H1 (cell line): ENCODE measurements around the gene SASH3. TPM values are rescaled to one million over a fixed set of nuclear protein-coding genes. Genes with fewer than 3 reads are reported as not detected.

ENCODE experiments used
- CTCF ChIA-PET: fragments of 300-600 bp; sonication (Branson Sonifier 250); formaldehyde crosslinking; loops from one replicate; lab custom pipeline; 2021; ENCODE audit not compliant: partially characterized antibody; lab: Charles Lee
- POLR2A ChIA-PET: fragments of 300-600 bp; sonication (Branson Sonifier 250); formaldehyde crosslinking; loops from one replicate; lab custom pipeline; 2021; ENCODE audit warnings: inconsistent platforms; ENCODE audit not compliant: partially characterized antibody; lab: Charles Lee
- DNase-seq, 2 experiments: peaks; one replicate each; pipeline versions ENCODE4 v3.0.0 to v3.0.0-alpha.2; 2010 to 2022; ENCODE audit warnings: low spot score in 2 of 2, low read depth in 1 of 2, mixed read lengths in 1 of 2
- FAIRE-seq: peaks from 2 replicates; lab custom pipeline; 2011; peaks lifted over from hg19 to GRCh38; lab: Jason Lieb, UNC
- H2AFZ ChIP-seq: 2 replicates; pipeline ENCODE4 v1.8.1; 2012; ENCODE audit warnings: low read length, inconsistent platforms
- H2AK5ac ChIP-seq: 2 replicates; pipeline ENCODE4 v1.6.1; 2013; ENCODE audit warnings: low read depth, low read length
- H2BK120ac ChIP-seq: replicated peaks from 2 replicates; pipeline ENCODE3; 2013; ENCODE audit warnings: low read depth, low read length, inconsistent platforms
- H2BK12ac ChIP-seq: 2 replicates; pipeline ENCODE4 v1.6.1; 2013; ENCODE audit warnings: low read depth, low read length
- H2BK15ac ChIP-seq: 2 replicates; pipeline ENCODE4 v1.6.1; 2013; ENCODE audit warnings: low read length
- H2BK20ac ChIP-seq: 2 replicates; pipeline ENCODE4 v1.6.1; 2013; ENCODE audit warnings: low read length
- H2BK5ac ChIP-seq: 2 replicates; pipeline ENCODE4 v1.6.1; 2013; ENCODE audit warnings: low read depth, low read length
- H3K14ac ChIP-seq: 2 replicates; pipeline ENCODE4 v1.6.1; 2013; ENCODE audit warnings: inconsistent platforms; ENCODE audit not compliant: insufficient read length
- H3K18ac ChIP-seq: 2 replicates; pipeline ENCODE4 v1.6.1; 2013; ENCODE audit warnings: low read length; ENCODE audit errors: extremely low read depth
- H3K23ac ChIP-seq: 2 replicates; pipeline ENCODE4 v1.6.1; 2013; ENCODE audit warnings: inconsistent platforms; ENCODE audit not compliant: insufficient read length
- H3K23me2 ChIP-seq: 2 replicates; pipeline ENCODE4 v1.6.1; 2013; ENCODE audit warnings: low read depth, low read length
- H3K27ac ChIP-seq: 2 replicates; pipeline ENCODE4 v1.6.1; 2011; ENCODE audit warnings: low read depth, low read length, inconsistent platforms
- H3K27me3 ChIP-seq, 4 experiments: replicated peaks in 1 of 4; 1 replicate in 1 of 4; 2 replicates in 3 of 4; pipeline versions ENCODE4 v1.6.1 to v1.8.1; 2011 to 2013; ENCODE audit warnings: low read length in 3 of 4, mild to moderate bottlenecking in 3 of 4, inconsistent platforms in 2 of 4, mixed read lengths in 2 of 4, moderate library complexity in 1 of 4; ENCODE audit not compliant: control insufficient read depth in 3 of 4, insufficient read depth in 3 of 4; ENCODE audit errors: extremely low read depth in 1 of 4
- H3K36me3 ChIP-seq, 4 experiments: 2 replicates each; pipeline versions ENCODE4 v1.6.1 to v1.8.1; 2011 to 2013; ENCODE audit warnings: mild to moderate bottlenecking in 4 of 4, low read length in 3 of 4, moderate library complexity in 2 of 4, control low read depth in 1 of 4, inconsistent platforms in 1 of 4; ENCODE audit not compliant: insufficient read depth in 4 of 4, control insufficient read depth in 2 of 4
- H3K4ac ChIP-seq: replicated peaks from 2 replicates; pipeline ENCODE3; 2013; ENCODE audit warnings: low read length, low read depth, mixed read lengths, inconsistent platforms; ENCODE audit not compliant: insufficient read length
- H3K4me1 ChIP-seq, 4 experiments: replicated peaks in 1 of 4; 1 replicate in 1 of 4; 2 replicates in 3 of 4; pipeline versions ENCODE4 v1.6.1 to v1.8.1; 2011 to 2013; ENCODE audit warnings: low read length in 3 of 4, inconsistent platforms in 2 of 4, mixed read lengths in 1 of 4; ENCODE audit not compliant: insufficient read depth in 4 of 4, control insufficient read depth in 3 of 4
- H3K4me2 ChIP-seq, 2 experiments: 2 replicates each; pipeline versions ENCODE4 v1.6.1 to v1.8.1; 2011 to 2013; ENCODE audit warnings: low read depth in 2 of 2, low read length in 2 of 2, control low read depth in 1 of 2, inconsistent platforms in 1 of 2, mild to moderate bottlenecking in 1 of 2; ENCODE audit not compliant: insufficient read depth in 1 of 2
- H3K4me3 ChIP-seq, 4 experiments: fragments of 200-600, 300-600 bp in 1 of 4; sonication (generic), shearing (Covaris generic), sonication (Bioruptor Twin) in 1 of 4; 2 replicates each; pipeline versions ENCODE4 v1.5.1 to v1.8.1; 2011 to 2016; ENCODE audit warnings: low read length in 4 of 4, low read depth in 3 of 4, control low read depth in 2 of 4, inconsistent platforms in 2 of 4, mild to moderate bottlenecking in 2 of 4, mixed read lengths in 1 of 4, moderate library complexity in 1 of 4; ENCODE audit not compliant: insufficient read depth in 2 of 4; ENCODE audit errors: extremely low read depth in 1 of 4
- H3K56ac ChIP-seq: replicated peaks from 2 replicates; pipeline ENCODE3; 2013; ENCODE audit warnings: low read depth, mild to moderate bottlenecking, mixed read lengths, low read length, inconsistent platforms; ENCODE audit not compliant: insufficient read length
- H3K79me1 ChIP-seq: 2 replicates; pipeline ENCODE4 v1.6.1; 2013; ENCODE audit warnings: low read depth, low read length, control low read depth
- H3K79me2 ChIP-seq, 2 experiments: 2 replicates each; pipeline versions ENCODE4 v1.6.1 to v1.8.1; 2012 to 2013; ENCODE audit warnings: low read length in 2 of 2, mild to moderate bottlenecking in 2 of 2, inconsistent platforms in 1 of 2; ENCODE audit not compliant: insufficient read depth in 2 of 2, control insufficient read depth in 1 of 2
- H3K9ac ChIP-seq, 4 experiments: replicated peaks in 1 of 4; 1 replicate in 1 of 4; 2 replicates in 3 of 4; pipeline versions ENCODE4 v1.6.1 to v1.8.1; 2011 to 2013; ENCODE audit warnings: low read depth in 3 of 4, low read length in 3 of 4, control low read depth in 2 of 4, mild to moderate bottlenecking in 2 of 4, moderate library complexity in 2 of 4, inconsistent platforms in 1 of 4; ENCODE audit errors: extremely low read depth in 1 of 4
- H3K9me3 ChIP-seq, 2 experiments: 2 replicates each; pipeline versions ENCODE4 v1.6.1 to v1.8.1; 2012 to 2013; ENCODE audit warnings: mild to moderate bottlenecking in 2 of 2, moderate library complexity in 2 of 2, control low read depth in 1 of 2, inconsistent platforms in 1 of 2, low read depth in 1 of 2, low read length in 1 of 2, mixed read lengths in 1 of 2; ENCODE audit not compliant: insufficient read depth in 2 of 2
- H4K20me1 ChIP-seq, 2 experiments: replicated peaks in 1 of 2; 2 replicates each; pipeline versions ENCODE3 to v1.8.1; 2011 to 2013; ENCODE audit warnings: inconsistent platforms in 2 of 2, low read length in 2 of 2, mild to moderate bottlenecking in 1 of 2; ENCODE audit not compliant: insufficient read depth in 2 of 2, control insufficient read depth in 1 of 2
- H4K5ac ChIP-seq: 2 replicates; pipeline ENCODE4 v1.6.1; 2013; ENCODE audit warnings: low read length, low read depth, mixed read lengths, inconsistent platforms; ENCODE audit not compliant: insufficient read length
- H4K8ac ChIP-seq: 2 replicates; pipeline ENCODE4 v1.8.0; 2013; ENCODE audit warnings: mild to moderate bottlenecking, moderate library complexity, low read length, inconsistent platforms; ENCODE audit not compliant: insufficient read depth; ENCODE audit errors: extremely low read depth
- H4K91ac ChIP-seq: replicated peaks from 2 replicates; pipeline ENCODE3; 2013; ENCODE audit warnings: low read length, mixed read lengths, inconsistent platforms; ENCODE audit not compliant: insufficient read length
- CHD2 ChIP-seq: IDR thresholded peaks from 2 replicates; pipeline ENCODE4 v1.6.1; 2012; ENCODE audit warnings: low read length, improper control_type of control experiment
- NANOG ChIP-seq: IDR thresholded peaks from 2 replicates; pipeline ENCODE4 v1.6.1; 2011; ENCODE audit warnings: low read length, low read depth, mild to moderate bottlenecking, inconsistent platforms; ENCODE audit not compliant: insufficient read depth, poor library complexity, severe bottlenecking
- RAD21 ChIP-seq, 2 experiments: IDR thresholded peaks in 1 of 2; conservative IDR thresholded peaks in 1 of 2; 2 replicates each; pipeline ENCODE4 v1.6.1; 2011; ENCODE audit warnings: low read depth in 2 of 2, low read length in 2 of 2, improper control_type of control experiment in 1 of 2, inconsistent platforms in 1 of 2, mild to moderate bottlenecking in 1 of 2, moderate library complexity in 1 of 2
- RXRA ChIP-seq: IDR thresholded peaks from 2 replicates; pipeline ENCODE4 v1.6.1; 2011; ENCODE audit warnings: low read depth, mild to moderate bottlenecking, low read length, moderate library complexity; ENCODE audit not compliant: insufficient read depth
- WGBS, 2 experiments: shearing (Covaris generic) in 1 of 2; methylation state at CpG; one replicate each; pipeline versions ENCODE4 v1.1.6 to v1.1.7; 2013 to 2015; ENCODE audit warnings: low lambda C conversion rate in 2 of 2, mixed read lengths in 2 of 2, inconsistent platforms in 1 of 2, low coverage in 1 of 2, missing lambda C conversion rate in 1 of 2; ENCODE audit not compliant: insufficient replicate concordance in 2 of 2, insufficient coverage in 1 of 2, insufficient read length in 1 of 2; ENCODE audit errors: extremely low coverage in 1 of 2, missing lambda C conversion rate in 1 of 2; 5-methylcytosine and 5-hydroxymethylcytosine counted together
- polyA plus RNA-seq, 7 experiments: library from polyadenylated mRNA; depleted of rRNA in 3 of 7; stranded (reverse) in 5 of 7; unstranded in 2 of 7; fragments of >200 nt in 5 of 7; fragments of 200-250 nt in 2 of 7; gene quantifications; 1 replicate in 5 of 7; 2 replicates in 1 of 7; 4 replicates in 1 of 7; pipeline versions ENCODE4 v1.2.1 to v1.2.3, GENCODE V29; 2011 to 2013; ENCODE audit warnings: missing spikeins in 2 of 7, mixed read lengths in 2 of 7
- total RNA-seq: library from RNA; stranded (reverse); fragmentation: NEBNext Ultra II Directional; extraction: Animal tissue kit (Norgen Biotek cat#: 25700); gene quantifications from 2 replicates; pipeline ENCODE4 v1.2.1, GENCODE V29; 2021
- TF ChIP-seq, protein P1 (sequence below), 3 experiments: IDR thresholded peaks; 1 replicate in 2 of 3; 2 replicates in 1 of 3; pipeline versions ENCODE4 v1.5.1 to v1.6.1; 2011; ENCODE audit warnings: low read length in 3 of 3, mild to moderate bottlenecking in 3 of 3, inconsistent platforms in 2 of 3, low read depth in 1 of 3, moderate library complexity in 1 of 3; ENCODE audit not compliant: insufficient read depth in 1 of 3; ENCODE audit errors: control extremely low read depth in 1 of 3

SASH3 gene
- total and polyA plus RNA-seq, 2 of the 8 experiments (the other 6 are each of a cell fraction or from before 2014, with no cell fraction given) = not detected

DNA sequence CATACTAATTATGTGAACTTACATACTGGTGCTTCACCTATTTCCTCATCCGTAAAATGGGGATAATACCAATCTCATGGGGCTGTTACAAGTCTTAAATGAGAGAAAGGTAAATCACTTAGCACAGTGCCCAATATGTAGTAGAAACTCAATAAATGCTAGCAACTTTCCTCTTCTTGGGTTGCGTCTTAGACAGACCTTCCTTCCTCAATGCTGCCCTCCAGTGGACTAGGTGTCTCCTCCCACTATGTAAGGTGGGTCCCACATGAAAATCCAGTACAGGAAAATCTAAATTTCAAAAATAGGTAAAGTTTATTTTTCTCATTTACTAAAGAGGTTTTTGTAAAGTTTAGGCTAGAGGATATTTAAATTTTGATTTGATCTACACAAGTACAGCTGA lies 43.4 kb downstream of the SASH3 start:
- no peak overlapping the region for H3K56ac ChIP-seq
- no peak overlapping the region for H3K23ac ChIP-seq
- H4K20me1 ChIP-seq = no peaks in the 10 kb centered on the region
- WGBS, 2 experiments = 80% methylated on average over 2 of the region's 2 CpGs; no CpG with 5 or more reads in 1 of the 2 experiments
- H3K27me3 ChIP-seq = no peaks in the 10 kb centered on the region
- H3K4ac ChIP-seq = no peak overlapping the region
- H3K27ac ChIP-seq = no peak overlapping the region
- no peak overlapping the region for H2BK12ac ChIP-seq
- no peak overlapping the region for H2AK5ac ChIP-seq
- H4K91ac ChIP-seq = no peak overlapping the region
- H2AFZ ChIP-seq = no peak overlapping the region
- CTCF ChIA-PET = interaction anchor here (0.6 to 5.2 kb wide), 13 partner anchors 10 to 219 kb away, joined by 3 to 20 read pairs (median 3); no protein-coding TSS in a partner anchor
- DNase-seq (no peak), FAIRE-seq (peak; percentile 63)
- TF ChIP-seq RXRA = no peak
- no peak for TF ChIP-seq CHD2
- TF ChIP-seq, protein P1, sequence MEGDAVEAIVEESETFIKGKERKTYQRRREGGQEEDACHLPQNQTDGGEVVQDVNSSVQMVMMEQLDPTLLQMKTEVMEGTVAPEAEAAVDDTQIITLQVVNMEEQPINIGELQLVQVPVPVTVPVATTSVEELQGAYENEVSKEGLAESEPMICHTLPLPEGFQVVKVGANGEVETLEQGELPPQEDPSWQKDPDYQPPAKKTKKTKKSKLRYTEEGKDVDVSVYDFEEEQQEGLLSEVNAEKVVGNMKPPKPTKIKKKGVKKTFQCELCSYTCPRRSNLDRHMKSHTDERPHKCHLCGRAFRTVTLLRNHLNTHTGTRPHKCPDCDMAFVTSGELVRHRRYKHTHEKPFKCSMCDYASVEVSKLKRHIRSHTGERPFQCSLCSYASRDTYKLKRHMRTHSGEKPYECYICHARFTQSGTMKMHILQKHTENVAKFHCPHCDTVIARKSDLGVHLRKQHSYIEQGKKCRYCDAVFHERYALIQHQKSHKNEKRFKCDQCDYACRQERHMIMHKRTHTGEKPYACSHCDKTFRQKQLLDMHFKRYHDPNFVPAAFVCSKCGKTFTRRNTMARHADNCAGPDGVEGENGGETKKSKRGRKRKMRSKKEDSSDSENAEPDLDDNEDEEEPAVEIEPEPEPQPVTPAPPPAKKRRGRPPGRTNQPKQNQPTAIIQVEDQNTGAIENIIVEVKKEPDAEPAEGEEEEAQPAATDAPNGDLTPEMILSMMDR (IDR thresholded peaks at IDR 0.05; ENCODE audit: control extremely low read depth in 1 of 3, insufficient read depth in 1 of 3, low read depth in 1 of 3, low read length in 3 of 3) = peak; percentile 17 to 53 (median 49)
- TF ChIP-seq NANOG = no peak
- TF ChIP-seq RAD21 (IDR thresholded peaks at IDR 0.05 in 1 of 2, conservative IDR thresholded peaks at IDR 0.05 in 1 of 2; ENCODE audit: low read depth in 2 of 2, low read length in 2 of 2) = peak; percentile 48 to 60
- no peaks in the 10 kb centered on the region for H3K4me1 ChIP-seq
- H2BK120ac ChIP-seq = no peak overlapping the region
- H3K18ac ChIP-seq = no peak overlapping the region
- no peak overlapping the region for H2BK15ac ChIP-seq
- no peaks in the 10 kb centered on the region for H3K9me3 ChIP-seq
- no peaks in the 10 kb centered on the region for H3K79me1 ChIP-seq
- H4K5ac ChIP-seq = no peak overlapping the region
- no peak overlapping the region for H2BK5ac ChIP-seq
- no peak overlapping the region for H3K9ac ChIP-seq
- POLR2A ChIA-PET = no interaction called here
- H3K4me3 ChIP-seq = no peak overlapping the region
- no peaks in the 10 kb centered on the region for H3K23me2 ChIP-seq
- peaks cover 0 to 11% (median 0%) of the 10 kb centered on the region in 4 experiments; a peak in 2 of 8 replicates for H3K36me3 ChIP-seq
- H3K4me2 ChIP-seq = no peak overlapping the region
- H4K8ac ChIP-seq = no peak overlapping the region
- no peaks in the 10 kb centered on the region for H3K79me2 ChIP-seq
- H2BK20ac ChIP-seq = no peak overlapping the region
- no peak overlapping the region for H3K14ac ChIP-seq
